Gastrocnemius medialis (tissue), 4 donors: Measurements from ENCODE around the gene BCL11A.

Experiments
- POLR2A ChIP-seq, 2 donors: fragments of 450-650 bp; IDR thresholded peaks; one replicate each; pipeline ENCODE4 v1.6.1; 2017; ENCODE audit warnings: antibody characterized with exemption in 2 of 2, mild to moderate bottlenecking in 2 of 2, moderate library complexity in 2 of 2
- TF ChIP-seq, protein P1 (sequence below), 5 experiments: fragments of 450-650 bp in 3 of 5; fragments of 200-600 bp in 2 of 5; sonication (generic) in 2 of 5; IDR thresholded peaks in 4 of 5; conservative IDR thresholded peaks in 1 of 5; 1 replicate in 4 of 5; 2 replicates in 1 of 5; pipeline ENCODE4 v1.5.1; 2016 to 2019; ENCODE audit warnings: antibody characterized with exemption in 5 of 5, mild to moderate bottlenecking in 3 of 5, moderate library complexity in 3 of 5

DNA sequence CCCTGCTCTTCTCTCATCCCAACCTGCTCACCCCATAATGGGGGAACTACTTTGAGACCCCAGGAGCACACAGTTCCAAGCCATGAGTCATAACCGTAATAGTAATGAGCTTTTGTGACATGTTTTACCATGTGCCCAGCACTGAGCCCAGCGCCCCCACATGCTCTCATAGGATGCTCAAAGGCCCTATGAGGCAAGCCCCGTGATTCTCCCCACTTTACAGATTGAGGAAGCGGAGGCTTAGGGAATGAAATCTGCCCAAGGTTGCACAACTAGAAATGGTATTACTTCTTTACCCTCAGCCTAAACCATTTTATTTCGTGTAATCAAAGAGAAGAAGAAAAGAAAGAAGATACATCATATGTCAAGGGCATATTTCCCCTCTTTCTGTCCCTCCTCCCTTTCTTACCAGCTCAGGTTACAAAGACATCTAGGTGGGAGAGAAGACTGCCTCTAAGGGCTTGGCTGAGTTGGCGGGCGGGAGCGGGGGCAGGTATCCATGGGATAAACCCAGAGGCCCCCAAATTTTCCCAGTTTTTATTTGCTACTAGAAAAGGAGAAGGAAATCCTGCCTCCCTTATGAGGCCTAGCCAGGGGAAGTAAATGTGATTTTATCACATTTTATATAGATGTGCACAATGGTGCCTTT lies 24.2 kb downstream of the BCL11A start:
- TF ChIP-seq, protein P1, sequence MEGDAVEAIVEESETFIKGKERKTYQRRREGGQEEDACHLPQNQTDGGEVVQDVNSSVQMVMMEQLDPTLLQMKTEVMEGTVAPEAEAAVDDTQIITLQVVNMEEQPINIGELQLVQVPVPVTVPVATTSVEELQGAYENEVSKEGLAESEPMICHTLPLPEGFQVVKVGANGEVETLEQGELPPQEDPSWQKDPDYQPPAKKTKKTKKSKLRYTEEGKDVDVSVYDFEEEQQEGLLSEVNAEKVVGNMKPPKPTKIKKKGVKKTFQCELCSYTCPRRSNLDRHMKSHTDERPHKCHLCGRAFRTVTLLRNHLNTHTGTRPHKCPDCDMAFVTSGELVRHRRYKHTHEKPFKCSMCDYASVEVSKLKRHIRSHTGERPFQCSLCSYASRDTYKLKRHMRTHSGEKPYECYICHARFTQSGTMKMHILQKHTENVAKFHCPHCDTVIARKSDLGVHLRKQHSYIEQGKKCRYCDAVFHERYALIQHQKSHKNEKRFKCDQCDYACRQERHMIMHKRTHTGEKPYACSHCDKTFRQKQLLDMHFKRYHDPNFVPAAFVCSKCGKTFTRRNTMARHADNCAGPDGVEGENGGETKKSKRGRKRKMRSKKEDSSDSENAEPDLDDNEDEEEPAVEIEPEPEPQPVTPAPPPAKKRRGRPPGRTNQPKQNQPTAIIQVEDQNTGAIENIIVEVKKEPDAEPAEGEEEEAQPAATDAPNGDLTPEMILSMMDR (IDR thresholded peaks at IDR 0.05 in 4 of 5, conservative IDR thresholded peaks at IDR 0.05 in 1 of 5) = no peak
- TF ChIP-seq POLR2A (IDR thresholded peaks at IDR 0.05) = no peak
